ENCODE data around the gene NOS2.

NOS2 gene

DNA sequence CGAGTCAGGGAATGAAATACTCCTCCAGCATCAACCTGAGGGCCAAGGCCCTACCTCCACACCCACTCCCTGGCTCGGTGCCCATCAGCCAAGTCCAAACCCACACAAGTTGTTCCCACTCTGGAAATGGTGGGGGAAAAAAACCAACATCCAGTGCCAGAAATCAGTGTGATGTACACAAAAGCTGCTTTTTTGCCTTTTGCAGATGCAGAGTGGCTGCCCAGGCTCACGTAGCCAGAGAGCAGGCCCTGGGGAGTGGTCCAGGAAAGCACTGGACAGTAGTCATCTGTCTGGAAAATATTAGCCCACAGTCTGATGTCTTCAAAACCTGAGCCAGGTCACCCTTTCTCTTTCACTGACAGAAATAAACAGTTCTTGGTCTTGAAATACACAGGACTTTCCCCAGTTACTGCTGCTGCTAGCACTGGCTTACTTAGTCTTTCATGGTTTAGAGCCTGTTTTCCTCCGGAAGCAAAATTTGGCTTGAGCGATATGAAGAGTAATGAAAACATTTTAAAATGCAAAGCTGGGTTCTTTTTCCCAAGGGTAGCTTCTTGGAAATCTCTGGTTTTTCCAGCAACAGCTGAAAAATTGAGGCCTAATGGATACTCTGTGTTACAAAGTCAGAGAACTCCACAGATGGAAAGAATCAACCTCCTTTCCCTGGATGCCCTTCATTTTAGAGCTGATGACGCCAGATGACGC is 18.2 kb upstream of the NOS2 start:
- no peak for DNase-seq

DNA sequence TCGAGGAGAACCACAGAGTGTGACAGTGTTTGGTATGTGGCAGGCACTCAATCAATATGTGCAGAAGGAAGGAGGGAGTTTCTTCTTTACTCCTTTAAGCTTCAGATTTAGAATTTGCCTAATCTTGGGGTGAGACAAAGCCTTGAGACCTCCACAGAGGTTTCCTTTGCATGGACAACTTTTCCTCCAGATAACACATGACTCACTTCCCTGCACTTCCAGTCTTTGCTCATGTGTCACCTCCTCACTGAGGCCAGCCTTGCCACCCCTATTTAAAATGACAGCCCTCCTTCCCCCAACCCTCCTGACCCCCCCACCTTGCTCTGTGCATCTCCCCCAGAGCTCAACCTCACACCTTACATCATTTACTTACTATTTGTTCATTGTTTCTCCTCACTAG is 17.4 kb upstream of the NOS2 start:
- no peak for DNase-seq

DNA sequence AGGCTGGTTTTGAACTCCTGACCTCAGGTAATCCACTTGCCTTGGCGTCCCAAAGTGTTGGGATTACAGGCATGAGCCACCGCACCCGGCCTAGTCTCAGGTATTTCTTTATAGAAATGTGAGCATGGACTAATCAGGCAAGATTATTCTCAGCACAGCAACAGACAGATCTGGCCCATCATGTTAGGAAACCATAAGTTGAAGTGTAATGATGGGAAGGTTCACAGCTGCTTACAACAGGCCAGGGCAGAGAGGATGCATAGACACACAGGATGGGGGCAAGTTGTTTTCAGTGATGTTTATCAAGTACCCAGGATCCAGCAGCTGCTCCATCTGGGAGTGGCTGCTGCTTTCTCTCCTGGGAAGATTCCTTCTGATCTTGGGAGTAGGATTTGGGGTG is 16.6 kb upstream of the NOS2 start:
- DNase-seq = no peak

DNA sequence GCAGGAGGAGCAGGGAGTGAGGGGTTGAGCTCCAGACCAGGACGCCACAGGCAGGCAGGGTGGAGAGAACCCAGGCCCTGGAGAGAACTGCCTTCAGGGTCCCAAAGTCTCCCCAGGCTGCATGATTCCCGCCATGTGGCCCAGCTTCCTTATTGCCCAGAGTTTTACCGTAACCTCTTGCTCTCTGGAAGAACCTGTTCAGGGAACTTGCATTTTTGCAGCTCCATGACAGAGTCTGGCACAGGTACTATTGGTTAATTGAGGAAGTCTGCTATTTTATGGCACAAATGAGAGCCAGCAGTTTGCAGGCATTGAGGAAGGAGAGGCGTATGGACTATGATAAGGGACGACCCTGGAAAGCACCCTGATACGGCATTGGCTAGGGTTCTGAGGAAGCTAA is 11.6 kb upstream of the NOS2 start:
- no peak for DNase-seq

DNA sequence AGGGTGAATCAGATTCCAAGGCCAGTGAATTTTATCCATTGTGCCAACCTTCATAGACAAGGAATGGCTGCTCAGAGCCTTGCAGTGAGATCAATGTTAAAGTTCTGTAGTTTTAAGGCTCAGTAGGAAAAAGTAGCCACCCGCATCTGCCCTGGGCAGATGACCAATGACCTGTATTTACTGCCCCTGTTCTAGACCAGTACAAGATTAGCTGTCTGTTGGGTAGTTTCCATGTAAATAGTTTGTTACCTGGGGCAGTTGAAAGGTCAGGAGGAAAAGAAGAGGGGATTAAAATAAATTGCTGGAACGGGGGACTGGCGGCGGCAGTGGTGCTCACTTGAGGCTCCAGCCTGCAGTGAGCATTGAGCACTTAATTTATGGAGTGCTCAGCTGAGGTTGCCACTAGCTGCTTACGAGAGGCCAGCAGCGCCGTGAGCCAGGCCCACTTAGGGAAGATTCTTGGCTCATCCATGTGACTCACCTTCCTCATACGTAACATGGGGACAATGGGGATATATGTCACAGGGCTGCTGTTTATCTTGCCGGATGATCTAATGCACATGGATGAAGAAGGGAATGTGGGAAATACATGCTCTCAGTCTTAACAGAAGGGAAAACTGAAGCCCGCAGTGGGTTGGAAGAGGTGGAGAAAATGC is 10.7 kb upstream of the NOS2 start:
- no peak for DNase-seq

DNA sequence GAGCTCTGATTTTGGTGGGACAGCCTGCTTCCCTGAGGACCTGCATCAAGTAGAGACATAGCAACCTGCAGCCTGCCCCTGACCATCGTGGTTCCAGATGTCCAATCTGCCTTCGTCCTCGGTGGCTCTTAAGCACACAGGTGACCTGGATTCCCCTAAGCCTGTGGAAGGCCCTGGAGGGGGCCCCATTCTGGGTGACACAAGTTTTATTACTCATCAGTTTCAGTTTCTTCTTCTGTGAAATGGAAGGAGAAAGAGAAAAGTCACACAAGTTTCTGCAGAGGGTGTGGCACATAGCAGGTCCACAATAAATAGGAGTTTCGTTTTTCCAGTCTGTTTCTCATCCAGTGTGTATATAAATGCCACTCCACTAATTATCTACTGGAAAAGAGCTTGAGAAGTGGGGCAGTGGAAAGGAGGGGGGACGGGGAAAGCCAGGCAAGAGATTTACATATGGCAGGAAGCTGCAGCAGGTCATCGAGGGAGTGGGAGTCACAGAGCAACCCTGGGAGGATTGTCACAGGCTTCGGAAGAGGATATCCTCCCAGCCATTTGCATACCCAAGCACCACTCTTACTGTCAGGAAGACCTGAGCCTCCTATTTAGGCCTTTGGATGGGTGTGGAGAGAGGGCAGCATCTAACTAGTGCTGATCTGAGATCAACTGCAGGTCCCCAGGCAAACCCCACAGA is 10.0 kb upstream of the NOS2 start:
- peak; percentile 17 for DNase-seq

DNA sequence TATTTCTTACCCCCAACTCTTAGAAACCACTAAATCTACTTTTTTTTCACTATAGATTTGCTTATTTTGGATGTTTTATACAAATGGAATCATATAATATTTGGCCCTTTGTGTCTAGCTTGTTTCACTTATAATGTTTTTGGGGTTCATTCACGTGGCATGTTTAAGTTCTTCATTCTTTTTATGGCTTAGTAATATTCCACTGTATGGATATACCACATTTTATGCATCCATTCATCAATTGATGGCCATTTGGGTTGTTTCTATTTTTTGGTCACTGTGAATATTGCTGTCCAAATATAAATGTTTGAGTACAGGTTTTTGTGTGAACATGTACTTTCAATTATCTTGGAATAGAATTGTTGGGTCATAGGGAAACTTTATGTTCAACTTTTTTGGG is 9.2 kb upstream of the NOS2 start:
- DNase-seq = no peak

DNA sequence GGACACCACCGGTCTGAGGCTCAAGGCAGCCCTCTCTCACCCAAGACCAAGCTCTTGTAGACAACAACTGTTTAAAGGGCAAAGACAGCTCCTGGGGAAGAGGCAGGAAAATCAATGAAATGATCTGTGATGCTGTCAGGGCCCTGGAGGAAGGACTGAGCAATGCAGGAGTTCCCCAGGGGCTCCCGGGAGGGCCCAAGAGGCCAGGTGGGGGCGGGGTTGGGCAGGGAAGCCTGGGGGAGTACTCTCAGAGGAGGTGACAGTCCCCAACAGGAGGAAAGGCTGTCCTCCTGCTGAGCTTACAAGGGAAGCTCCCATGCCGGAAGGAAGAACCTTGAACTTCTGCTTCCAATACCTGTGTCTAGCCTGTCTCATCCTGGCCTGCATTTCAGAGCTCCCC is 8.3 kb upstream of the NOS2 start:
- DNase-seq = no peak

DNA sequence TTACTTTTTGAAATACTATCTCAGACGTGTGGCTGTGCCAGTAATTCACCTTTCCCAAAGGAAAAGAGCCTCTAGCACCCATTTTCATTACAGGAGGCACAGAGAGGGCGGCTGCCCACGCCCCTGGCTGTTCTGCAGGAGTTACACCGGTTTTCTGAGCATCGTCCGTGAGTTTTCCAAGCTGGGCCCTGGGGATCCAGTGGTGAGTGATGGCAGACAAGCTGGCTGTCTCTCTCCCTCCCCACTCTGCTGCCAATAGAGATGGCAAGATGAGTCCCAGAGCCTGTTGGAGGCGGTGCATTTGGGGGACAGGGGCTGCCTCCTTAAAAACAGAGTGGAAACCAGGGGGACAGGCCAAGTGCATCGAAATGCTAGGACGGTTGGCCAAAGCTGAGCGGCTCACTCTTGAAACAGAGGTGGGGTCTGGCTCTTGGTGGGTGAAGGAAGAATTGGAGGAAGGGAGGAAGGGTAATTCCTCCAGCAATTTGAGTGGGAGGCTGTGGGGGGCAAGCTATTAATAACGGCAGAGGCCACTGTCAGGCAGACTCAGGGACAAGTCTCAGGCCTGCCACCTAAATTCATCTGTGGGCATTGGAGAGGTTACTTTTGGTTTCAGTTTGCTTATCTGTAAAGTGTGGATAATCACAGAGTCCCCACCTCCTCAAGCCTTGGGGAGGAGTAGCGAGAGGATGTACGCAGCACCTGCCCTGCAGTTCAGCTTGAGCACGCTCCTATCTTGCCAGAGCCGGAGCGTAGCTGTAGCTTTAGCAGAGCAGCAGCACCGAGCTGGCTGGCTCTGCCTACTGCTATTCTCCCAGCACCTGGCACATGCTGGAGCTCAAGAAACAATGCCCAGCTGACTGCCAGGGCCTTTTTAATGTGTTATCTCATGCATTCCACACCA is 7.5 kb upstream of the NOS2 start:
- DNase-seq = no peak

DNA sequence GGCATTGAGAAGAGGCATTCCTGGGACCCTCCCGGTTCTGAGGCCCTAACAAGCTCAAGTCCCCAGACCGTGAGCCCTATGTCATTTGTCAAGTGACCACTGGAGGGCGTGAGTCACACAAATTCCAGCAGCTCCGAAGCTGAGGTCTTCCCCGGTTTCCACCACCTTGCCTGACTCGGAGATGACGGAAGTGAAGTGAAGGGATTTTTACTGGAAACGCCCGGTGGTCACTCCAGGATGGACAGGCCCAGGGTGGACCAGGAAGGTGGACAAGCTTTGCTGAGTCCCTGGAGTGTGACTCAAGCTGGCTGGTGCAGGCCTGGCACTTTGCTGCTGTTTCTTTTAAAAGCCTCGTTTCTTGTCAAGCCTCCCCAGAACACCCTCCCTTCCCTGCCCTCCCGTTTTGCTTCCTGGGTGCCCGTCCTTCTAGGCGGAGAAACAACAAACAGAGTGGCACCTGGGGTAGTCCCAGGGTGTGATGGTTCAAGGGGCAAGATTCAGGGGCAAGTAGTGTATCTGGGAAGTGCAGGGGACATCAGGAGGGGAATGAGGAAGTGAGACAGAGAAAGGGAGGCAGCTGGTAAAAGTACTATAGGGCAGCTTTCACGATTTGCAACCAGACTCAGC is 5.3 kb upstream of the NOS2 start:
- peak; percentile 77 for DNase-seq

DNA sequence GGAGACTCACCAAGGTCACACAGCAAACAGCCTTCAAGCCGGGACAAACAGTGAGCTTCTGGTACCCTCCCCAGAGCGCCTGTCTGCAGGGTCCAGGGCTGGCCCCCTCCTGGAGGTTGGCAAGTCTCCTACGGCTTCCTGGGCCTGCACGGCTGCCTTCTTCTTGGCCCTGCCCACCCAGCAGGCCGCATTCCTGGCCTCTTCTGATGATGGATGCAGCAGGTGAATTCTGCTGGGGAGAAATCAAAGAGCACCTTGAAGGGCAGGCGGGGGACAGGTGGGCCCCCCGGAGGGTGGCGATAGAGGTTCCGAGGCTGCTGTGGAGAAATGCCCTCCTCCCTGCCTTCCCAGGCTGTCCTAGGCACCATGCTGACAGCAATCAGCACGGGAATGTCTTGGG is 3.8 kb upstream of the NOS2 start:
- no peak for DNase-seq

DNA sequence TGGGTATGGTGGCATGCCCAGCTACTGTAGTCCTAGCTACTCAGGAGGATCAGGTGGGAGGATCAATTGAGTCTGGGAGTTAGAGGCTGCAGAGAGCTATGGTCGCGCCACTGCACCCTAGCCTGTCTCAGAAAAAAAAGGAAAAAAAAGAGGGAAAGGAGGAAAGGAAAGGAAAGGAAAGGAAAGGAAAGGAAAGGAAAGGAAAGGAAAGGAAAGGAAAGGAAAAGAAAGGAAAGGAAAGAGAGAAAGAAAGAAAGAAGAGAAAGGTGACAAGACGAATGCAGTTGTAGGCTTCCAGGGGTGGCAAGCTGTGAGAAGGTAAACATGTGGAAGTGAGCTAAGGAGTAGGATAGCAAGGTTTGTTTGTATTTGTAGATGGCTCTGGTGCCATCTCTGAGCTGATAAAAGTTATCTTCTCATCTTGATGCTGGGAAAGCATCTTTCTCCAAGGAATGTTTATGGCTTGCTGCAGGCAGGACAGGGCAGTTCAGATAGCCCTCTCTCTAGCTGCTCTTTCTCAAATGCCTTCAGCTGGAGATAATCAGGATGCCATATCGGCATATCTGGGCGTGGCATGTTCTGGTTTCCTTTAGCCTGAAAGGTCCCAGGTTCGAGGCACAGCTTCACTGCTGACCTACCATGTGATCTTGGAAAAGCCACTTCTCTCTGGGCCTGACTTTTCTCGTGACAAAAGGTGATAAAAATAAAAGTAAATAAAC is 2.8 kb upstream of the NOS2 start:
- DNase-seq = no peak

DNA sequence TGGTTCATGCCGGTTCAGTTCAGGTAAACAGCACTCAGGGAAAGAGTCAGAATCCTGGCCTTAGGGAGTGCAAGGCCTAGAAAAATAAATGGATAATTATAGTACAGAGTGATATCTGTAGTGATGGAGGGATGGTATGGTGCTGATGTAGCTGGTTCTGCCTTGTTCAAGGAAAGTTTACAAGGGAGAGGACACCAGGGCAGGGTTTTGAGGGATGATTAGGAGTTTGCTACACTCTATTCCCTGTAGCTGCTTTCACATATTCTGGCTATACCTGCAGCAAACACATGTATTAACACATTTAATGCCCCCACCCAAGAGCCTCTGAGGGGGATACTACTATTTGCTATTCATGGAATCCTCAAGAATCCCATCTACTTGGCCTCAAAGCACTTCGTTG is 1.7 kb upstream of the NOS2 start:
- no peak for DNase-seq

DNA sequence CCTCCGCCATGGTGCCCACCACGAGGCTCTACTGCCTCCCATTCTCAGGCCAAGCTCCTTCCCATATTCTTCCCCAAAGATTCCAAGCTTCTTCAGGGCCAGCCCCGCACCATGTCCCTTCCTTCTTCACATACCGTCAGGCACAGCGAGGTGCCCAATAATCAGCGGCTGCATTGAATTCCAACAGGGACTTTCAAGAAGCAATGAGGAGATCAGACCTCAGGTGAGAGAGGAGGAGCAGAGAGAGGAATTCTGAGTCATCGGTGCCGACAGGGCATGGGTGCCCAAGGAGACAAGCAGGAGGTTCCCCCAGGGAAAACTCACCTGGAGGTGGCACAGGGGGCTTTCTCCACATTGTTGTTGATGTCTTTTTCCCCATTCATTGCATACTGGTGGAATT is 2.0 kb downstream of the NOS2 start:
- DNase-seq = no peak

DNA sequence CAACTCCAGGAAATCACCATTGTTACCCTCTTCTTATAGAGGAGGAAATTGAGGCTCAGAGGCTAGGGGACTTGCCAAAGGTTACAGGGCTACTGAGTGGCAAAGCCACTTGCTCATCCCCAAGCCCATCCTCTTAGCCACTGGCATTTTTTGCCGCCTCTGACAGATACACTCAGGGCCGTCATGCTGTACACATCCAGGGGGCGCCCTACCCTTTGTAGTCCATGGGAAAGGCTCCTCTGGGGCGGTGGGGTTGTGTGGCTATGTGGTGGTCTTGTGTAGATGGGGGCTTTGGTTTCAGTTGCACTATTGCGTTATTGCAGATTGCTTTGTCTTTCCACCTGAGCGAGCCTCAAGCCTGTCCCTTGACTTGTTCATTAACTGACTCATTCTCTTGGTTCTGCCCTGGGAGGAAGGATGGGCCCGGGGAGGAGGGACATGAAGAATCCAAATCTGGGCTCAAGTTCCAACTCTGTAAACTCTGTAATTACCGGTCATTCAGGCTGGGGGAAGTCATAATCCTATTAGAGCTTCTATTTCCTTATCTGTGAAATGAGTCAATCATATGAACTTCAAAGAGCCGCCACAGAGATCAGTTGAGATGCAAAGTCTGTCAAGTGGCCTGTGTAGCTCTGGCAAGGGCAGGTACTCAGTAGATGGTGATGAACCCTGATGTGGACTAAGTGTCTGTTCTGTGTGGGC is 2.8 kb downstream of the NOS2 start:
- no peak for DNase-seq

DNA sequence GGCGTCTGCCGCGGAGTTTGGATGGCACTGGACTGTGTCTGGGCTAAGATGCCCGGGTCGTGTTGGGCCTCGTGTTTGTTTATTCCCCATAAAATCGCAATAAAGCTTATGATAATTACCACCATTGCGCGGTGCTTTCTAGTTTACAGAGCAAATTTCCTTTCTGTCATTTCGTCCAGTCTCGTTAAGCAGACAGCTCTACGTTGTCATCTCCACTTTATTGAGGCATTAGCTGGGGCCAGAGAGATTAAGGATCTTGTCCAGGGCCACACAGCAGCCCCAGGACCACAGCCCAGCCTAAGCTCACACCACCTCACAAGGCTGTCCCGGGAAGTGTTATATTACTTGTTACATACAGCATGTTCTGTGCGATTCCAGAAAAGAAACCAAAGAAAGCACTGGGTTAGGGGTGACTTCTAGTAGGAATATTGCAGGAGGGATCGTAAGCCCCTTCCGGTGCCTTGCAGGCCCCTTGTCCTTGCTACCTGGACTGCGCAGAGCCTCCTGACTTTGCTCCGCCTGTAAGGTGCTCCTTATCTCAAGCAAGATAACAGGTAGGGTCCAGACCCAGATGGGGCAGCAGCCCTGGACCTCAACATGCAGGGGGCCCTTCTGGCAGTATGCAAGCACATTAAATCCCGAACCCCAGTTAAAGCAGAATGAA is 6.3 kb downstream of the NOS2 start:
- DNase-seq = no peak

DNA sequence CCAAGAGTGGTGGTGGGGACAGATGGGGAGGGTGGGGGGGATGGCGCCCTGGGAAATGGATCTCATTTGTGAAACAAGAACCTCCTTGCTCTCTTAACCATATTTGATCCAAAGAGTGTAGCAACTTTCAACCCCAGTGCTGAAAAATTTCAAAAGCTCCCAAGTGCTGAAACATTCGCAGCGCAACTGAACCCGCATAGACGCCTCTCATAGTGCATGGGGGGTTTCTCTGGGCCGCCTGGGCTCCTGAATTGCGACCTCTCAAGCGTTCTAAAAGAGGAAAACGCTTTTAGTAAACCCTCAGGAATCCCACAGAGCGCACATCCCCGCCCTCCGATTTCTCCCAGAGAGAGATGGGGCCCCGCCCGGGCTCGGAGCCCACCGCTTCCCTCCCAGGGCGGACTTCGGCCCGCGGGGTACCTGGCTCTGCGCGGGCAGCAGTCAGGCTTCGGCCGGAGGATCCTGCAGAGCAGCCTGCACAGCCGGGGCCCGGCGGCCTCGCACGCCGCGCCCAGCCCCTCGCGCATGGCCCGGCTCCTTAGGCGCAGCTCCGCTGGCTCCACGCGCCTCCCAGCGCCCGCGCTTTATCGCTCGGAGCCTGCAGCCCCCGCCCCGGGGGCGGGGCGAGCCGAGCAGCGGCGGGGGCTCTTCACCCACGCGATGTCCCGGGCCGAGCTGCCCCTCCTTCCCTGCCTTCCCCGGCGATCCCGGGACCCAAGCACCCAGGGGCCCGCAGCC is 7.0 kb downstream of the NOS2 start:
- DNase-seq = peak; percentile 48

DNA sequence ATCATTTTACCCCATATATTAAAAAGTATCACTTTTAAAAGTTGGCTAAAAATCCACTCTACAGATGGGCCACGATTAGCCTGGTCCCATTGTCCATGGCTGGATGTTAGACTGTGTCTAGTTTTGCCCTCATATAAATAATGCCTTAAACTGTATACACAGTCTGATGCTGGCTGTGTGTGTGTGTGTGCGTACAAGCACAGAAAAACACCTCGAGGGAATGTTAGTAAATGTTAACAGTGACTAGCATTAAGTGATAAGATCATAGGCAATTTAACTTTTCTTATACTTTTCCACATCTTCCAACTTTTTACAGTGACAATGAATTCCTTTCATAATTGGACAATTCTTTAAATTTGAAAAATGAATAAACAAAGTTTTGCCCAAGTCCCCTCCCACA is 8.2 kb downstream of the NOS2 start:
- no peak for DNase-seq

DNA sequence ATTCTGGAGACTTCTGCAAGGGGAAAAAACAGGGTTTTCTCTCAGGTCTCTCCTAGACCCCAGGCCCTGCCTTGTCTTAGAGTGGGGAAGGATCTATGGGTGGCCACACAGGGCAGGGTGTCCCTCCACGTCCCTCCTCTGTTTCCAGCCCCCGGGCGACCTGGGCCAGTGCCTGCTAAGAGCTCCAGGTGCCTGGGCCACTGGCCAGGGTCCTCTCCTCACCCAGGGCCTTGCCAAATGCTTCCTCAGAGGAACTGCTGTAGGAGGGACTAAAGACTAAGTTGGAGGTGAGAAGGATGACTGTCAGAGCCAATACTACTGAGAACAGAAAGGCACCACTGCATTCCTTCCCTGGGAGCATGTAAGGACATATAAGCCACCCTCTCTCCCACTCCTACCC is 11.4 kb downstream of the NOS2 start:
- no peak for DNase-seq

Data from NCI-H526 treated with DMSO at 0.1 percent for 48 hours (cell line).